ENCODE measurements around the gene CMC4.

- TF ChIP-seq EZH2 (IDR thresholded peaks at IDR 0.05; ENCODE audit: low read length, unreplicated experiment), result no peak
- no peak for TF ChIP-seq CTCF (conservative IDR thresholded peaks at IDR 0.05; ENCODE audit: low read depth, low read length)
These were observed 44.4 kb upstream of the CMC4 start for GRCh38 chrX:155115174-155115819.
